Osteoblast (primary cell): Measurements from ENCODE around the gene SEM1. TPM values are rescaled to one million over a fixed set of nuclear protein-coding genes. Genes with fewer than 3 reads are reported as not detected.

Experiments
- DNase-seq: peaks from one replicate; pipeline ENCODE4 v3.0.0; 2011; ENCODE audit warnings: low spot score, mixed read lengths; ENCODE audit not compliant: insufficient read length; ENCODE audit errors: missing footprints
- H2AFZ ChIP-seq: 2 replicates; pipeline ENCODE4 v1.6.0; 2011; ENCODE audit warnings: mild to moderate bottlenecking, low read length
- H3K27ac ChIP-seq: 2 replicates; pipeline ENCODE4 v1.5.1; 2011; ENCODE audit warnings: mild to moderate bottlenecking, low read depth, low read length, moderate library complexity
- H3K27me3 ChIP-seq: 2 replicates; pipeline ENCODE4 v1.6.0; 2012; ENCODE audit warnings: mild to moderate bottlenecking, control low read depth, inconsistent platforms, low read length, moderate library complexity; ENCODE audit not compliant: insufficient read depth
- H3K36me3 ChIP-seq: 2 replicates; pipeline ENCODE4 v1.5.1; 2011; ENCODE audit warnings: mild to moderate bottlenecking, low read length, control low read depth, moderate library complexity; ENCODE audit not compliant: insufficient read depth
- H3K4me1 ChIP-seq: 2 replicates; pipeline ENCODE4 v1.5.1; 2011; ENCODE audit warnings: mild to moderate bottlenecking, low read length, control low read depth, moderate library complexity; ENCODE audit not compliant: insufficient read depth
- H3K4me2 ChIP-seq: 2 replicates; pipeline ENCODE4 v1.6.0; 2011; ENCODE audit warnings: mild to moderate bottlenecking, low read length; ENCODE audit not compliant: insufficient read depth
- H3K4me3 ChIP-seq: fragments of 200-600 bp; sonication (generic); 3 replicates; pipeline ENCODE4 v1.5.1; 2012; ENCODE audit warnings: mild to moderate bottlenecking, low read length, inconsistent platforms; ENCODE audit not compliant: insufficient read depth
- H3K79me2 ChIP-seq: 2 replicates; pipeline ENCODE4 v1.6.0; 2012; ENCODE audit warnings: mild to moderate bottlenecking, low read length, control low read depth, inconsistent platforms; ENCODE audit not compliant: insufficient read depth
- H3K9me3 ChIP-seq: 2 replicates; pipeline ENCODE4 v1.5.1; 2011; ENCODE audit warnings: low read depth, low read length, control low read depth
- H4K20me1 ChIP-seq: 2 replicates; pipeline ENCODE4 v1.6.0; 2012; ENCODE audit warnings: mild to moderate bottlenecking, low read length, control low read depth; ENCODE audit not compliant: insufficient read depth
- total RNA-seq: library from RNA; depleted of rRNA; stranded (reverse); fragments of >200 nt; gene quantifications from 2 replicates; pipeline ENCODE4 v1.2.3, GENCODE V29; 2012
- TF ChIP-seq, protein P1 (sequence below): IDR thresholded peaks from 2 replicates; pipeline ENCODE4 v1.5.1; 2011; ENCODE audit warnings: mild to moderate bottlenecking, low read depth, low read length, moderate library complexity; ENCODE audit errors: extremely low read depth

The SEM1 gene
- total RNA-seq, 1 donor, result 16.3 TPM

DNA sequence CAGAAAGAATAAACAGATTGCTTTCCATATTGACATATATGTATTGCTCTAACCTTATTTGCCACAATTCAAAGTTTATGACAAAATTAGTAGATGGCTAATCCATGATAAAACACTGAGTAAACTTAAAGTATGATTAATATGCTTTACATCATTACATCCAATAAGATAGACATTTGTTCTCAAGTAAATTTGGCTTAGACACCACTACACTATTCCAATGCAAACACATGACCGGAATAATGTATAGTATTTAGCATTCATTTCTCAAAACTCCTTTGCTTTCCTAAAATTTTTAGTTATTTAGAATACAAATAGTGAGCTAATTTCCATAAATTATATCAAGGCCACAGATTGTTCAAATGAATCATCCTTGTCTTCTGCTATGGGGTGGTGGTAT, 20.2 kb downstream of the SEM1 start:
- no peak overlapping the region for H2AFZ ChIP-seq
- H3K4me1 ChIP-seq, result no peaks in the 10 kb centered on the region
- H3K79me2 ChIP-seq, result peaks cover 51% of the 10 kb centered on the region
- TF ChIP-seq, protein P1, sequence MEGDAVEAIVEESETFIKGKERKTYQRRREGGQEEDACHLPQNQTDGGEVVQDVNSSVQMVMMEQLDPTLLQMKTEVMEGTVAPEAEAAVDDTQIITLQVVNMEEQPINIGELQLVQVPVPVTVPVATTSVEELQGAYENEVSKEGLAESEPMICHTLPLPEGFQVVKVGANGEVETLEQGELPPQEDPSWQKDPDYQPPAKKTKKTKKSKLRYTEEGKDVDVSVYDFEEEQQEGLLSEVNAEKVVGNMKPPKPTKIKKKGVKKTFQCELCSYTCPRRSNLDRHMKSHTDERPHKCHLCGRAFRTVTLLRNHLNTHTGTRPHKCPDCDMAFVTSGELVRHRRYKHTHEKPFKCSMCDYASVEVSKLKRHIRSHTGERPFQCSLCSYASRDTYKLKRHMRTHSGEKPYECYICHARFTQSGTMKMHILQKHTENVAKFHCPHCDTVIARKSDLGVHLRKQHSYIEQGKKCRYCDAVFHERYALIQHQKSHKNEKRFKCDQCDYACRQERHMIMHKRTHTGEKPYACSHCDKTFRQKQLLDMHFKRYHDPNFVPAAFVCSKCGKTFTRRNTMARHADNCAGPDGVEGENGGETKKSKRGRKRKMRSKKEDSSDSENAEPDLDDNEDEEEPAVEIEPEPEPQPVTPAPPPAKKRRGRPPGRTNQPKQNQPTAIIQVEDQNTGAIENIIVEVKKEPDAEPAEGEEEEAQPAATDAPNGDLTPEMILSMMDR, result no peak
- peaks cover 12% of the 10 kb centered on the region for H3K36me3 ChIP-seq
- H3K4me2 ChIP-seq, result no peak overlapping the region
- H4K20me1 ChIP-seq, result peaks cover under 1% of the 10 kb centered on the region
- H3K27ac ChIP-seq, result no peak overlapping the region
- no peaks in the 10 kb centered on the region for H3K9me3 ChIP-seq
- DNase-seq, result no peak
- H3K27me3 ChIP-seq, result no peaks in the 10 kb centered on the region
- no peak overlapping the region for H3K4me3 ChIP-seq

DNA sequence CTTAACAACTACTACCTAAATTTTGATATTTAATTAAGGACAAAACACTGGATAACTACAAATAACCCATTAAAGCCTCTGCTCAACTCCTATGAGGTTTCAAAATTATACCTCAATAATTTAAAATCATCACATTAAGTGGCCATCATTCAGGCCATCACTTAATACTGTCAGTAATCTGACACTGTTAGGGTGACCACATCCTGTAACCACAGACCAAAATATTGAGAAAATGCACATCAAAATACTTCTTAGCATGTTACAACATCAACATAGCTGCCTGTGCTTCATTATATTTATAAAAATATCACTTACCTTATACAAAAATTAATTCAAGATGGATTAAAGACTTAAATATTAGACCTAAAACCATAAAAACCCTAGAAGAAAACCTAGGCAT, 23.3 kb downstream of the SEM1 start:
- Histone ChIP-seq H3K4me3 (no peak overlapping the region), H2AFZ (no peak overlapping the region), H3K9me3 (no peaks in the 10 kb centered on the region), H3K79me2 (peaks cover 32% of the 10 kb centered on the region), H4K20me1 (peaks cover 5% of the 10 kb centered on the region), H3K36me3 (peaks cover 6% of the 10 kb centered on the region), H3K27ac (no peak overlapping the region), H3K4me1 (no peaks in the 10 kb centered on the region), H3K4me2 (no peak overlapping the region), H3K27me3 (no peaks in the 10 kb centered on the region)
- no peak for DNase-seq
- TF ChIP-seq, protein P1, result no peak

DNA sequence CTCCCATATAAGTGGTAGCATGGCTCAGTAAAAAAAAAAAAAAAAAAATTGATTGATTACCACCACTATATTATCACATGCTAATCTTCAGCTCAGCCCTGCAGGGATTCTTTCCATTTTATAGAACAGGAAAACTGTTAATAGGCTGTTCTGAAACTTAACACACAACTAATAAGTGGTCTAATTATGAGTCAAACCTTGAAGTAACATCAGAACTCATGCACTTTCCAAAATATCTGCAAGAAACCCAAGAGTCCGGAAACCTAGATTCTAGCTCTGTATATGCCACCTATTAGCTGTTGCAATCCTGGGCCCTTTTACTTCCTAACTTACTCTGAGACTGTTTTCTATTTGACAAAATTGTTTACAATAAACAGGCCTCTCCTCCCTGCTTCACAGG, 23.9 kb downstream of the SEM1 start:
- Histone ChIP-seq H3K4me2 (no peak overlapping the region), H4K20me1 (peaks cover 5% of the 10 kb centered on the region), H3K4me3 (no peak overlapping the region), H2AFZ (no peak overlapping the region), H3K36me3 (peaks cover 3% of the 10 kb centered on the region), H3K4me1 (no peaks in the 10 kb centered on the region), H3K9me3 (no peaks in the 10 kb centered on the region), H3K27me3 (no peaks in the 10 kb centered on the region), H3K27ac (no peak overlapping the region), H3K79me2 (peaks cover 27% of the 10 kb centered on the region)
- TF ChIP-seq, protein P1, result no peak
- DNase-seq, result no peak

DNA sequence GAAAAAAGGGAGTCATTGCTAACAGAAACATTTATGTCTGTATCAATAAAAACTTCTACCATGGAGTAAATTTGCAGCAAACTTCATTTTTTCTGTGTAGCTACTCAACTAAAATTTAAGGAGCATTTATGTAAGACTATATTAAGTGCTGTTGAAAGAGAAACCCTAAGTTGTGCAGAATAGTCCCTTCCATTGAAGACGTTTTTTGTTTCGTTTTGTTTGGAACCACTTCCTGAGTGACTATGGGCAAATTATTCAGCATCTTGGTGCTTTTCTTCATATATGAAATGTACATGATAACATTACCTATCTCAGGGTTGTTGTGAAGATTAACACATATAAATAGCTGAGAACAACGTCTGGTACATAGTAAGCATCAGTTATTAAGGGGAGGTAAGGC, 24.3 kb downstream of the SEM1 start:
- Histone ChIP-seq H3K27ac (no peak overlapping the region), H3K36me3 (peaks cover 3% of the 10 kb centered on the region), H3K4me3 (no peak overlapping the region), H3K27me3 (no peaks in the 10 kb centered on the region), H4K20me1 (peaks cover 5% of the 10 kb centered on the region), H3K79me2 (peaks cover 24% of the 10 kb centered on the region), H3K4me1 (no peaks in the 10 kb centered on the region), H2AFZ (no peak overlapping the region), H3K4me2 (no peak overlapping the region), H3K9me3 (no peaks in the 10 kb centered on the region)
- TF ChIP-seq, protein P1, result no peak
- no peak for DNase-seq
